ENCODE data around the gene GALNT10.

GALNT10 gene

DNA sequence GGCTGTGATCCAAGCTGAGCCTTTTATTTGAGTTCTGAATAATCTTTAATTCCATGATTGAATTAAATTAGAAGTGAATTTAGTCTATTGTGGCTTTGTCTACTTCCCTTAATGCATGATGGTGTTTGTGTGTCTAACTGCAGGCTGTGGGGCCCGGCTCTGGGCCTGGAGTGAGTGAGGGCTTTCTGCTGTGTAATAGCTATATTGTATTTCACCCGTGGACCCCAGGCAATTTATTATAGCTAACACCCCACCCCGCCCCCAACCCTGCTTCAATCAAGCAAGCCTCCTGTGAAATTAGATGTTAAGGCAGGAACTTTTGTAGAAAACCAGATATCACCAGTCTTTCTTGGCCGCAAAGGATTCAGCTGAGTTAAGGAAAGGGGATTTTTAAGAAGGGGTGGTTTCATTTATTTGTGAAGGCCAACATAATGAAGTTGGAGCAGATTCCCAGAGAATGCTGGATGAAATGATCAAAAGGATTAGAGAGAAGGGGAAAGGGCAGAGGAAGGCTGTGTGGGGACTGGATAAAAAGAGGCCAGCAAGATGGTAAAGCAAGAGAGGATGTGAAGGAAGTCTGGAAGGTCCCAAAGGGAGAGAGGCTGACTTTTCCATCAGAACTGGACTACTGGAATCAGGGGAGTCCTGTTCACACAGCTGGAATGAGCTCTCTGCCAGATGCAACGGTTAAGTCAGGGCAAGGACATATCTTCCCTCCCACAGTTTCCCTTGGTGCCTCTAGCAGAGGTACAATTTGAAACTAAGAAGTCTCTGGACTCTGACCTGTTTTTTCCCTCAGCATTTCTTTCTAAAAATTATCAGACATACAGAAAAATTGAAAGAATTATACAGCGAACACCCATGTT is 129.9 kb downstream of the GALNT10 start:
- no peaks in the 10 kb centered on the region for H3K27me3 ChIP-seq (ENCODE audit: insufficient read depth, low read length)
- no peak overlapping the region for H2AK5ac ChIP-seq (ENCODE audit: low read length)
- H3K4ac ChIP-seq (ENCODE audit: low read depth, low read length) = no peak overlapping the region
- no peak overlapping the region for H3K4me3 ChIP-seq (ENCODE audit: low read depth, low read length)
- no peak overlapping the region for H3K9ac ChIP-seq (ENCODE audit: low read length)
- H3K4me2 ChIP-seq (ENCODE audit: low read length) = no peak overlapping the region
- no peak overlapping the region for H3K14ac ChIP-seq (ENCODE audit: low read length)
- no peak overlapping the region for H4K91ac ChIP-seq (ENCODE audit: low read depth, low read length)
- no peak for DNase-seq
- H3K36me3 ChIP-seq (ENCODE audit: control insufficient read depth in 1 of 2, insufficient read depth in 2 of 2, low read length in 2 of 2) = peaks cover 14% of the 10 kb centered on the region in 2 experiments
- H4K8ac ChIP-seq (ENCODE audit: low read depth, low read length) = no peak overlapping the region
- no peak overlapping the region for H3K18ac ChIP-seq (ENCODE audit: low read length)
- peaks cover 7 to 10% of the 10 kb centered on the region in 2 experiments for H3K4me1 ChIP-seq (ENCODE audit: control insufficient read depth in 1 of 2, insufficient read depth in 2 of 2, low read length in 2 of 2)
- H3K23ac ChIP-seq (ENCODE audit: low read length) = no peak overlapping the region
- H4K12ac ChIP-seq (ENCODE audit: low read depth, low read length) = no peak overlapping the region
- no peak overlapping the region for H2BK12ac ChIP-seq (ENCODE audit: low read length)
- no peaks in the 10 kb centered on the region for H3K79me2 ChIP-seq (ENCODE audit: control insufficient read depth, insufficient read depth, low read length, poor library complexity)
- no peak overlapping the region for H2BK120ac ChIP-seq (ENCODE audit: insufficient read depth, low read length, poor library complexity)
- no CpG with 5 or more reads among the region's 6 CpGs for WGBS (ENCODE audit: extremely low coverage, insufficient coverage, insufficient read length)
- no peak overlapping the region for H3K27ac ChIP-seq (ENCODE audit: low read depth, low read length)
- H3K79me1 ChIP-seq (ENCODE audit: low read length) = peaks cover 5% of the 10 kb centered on the region
- H2BK5ac ChIP-seq (ENCODE audit: low read depth, low read length, poor library complexity) = no peak overlapping the region
- no peak overlapping the region for H2AFZ ChIP-seq (ENCODE audit: insufficient read depth, low read length, poor library complexity)
- no peaks in the 10 kb centered on the region for H3K9me3 ChIP-seq (ENCODE audit: insufficient read depth, low read depth, low read length)

DNA sequence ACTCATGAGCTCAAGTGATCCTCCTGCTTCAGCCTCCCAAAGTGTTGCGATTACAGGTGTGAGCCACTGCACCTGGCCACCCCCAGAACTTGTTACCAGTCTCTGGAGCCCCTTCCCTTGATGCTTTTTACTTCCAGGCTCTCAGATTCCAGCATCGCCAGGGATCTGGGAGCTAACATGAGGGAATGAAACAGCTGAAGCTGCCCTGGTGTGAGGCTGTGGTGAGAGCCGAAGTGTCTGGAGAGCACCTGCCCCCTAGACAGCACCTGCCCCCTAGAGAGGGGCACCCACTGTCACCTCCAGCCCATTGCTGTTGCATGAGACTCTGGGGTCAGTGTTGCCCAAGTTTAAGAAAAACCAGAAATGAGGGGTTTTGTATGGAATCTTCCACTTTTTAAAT is 131.0 kb downstream of the GALNT10 start:
- Histone ChIP-seq H3K18ac (ENCODE audit: low read length) (no peak overlapping the region), H3K4me1 (ENCODE audit: control insufficient read depth in 1 of 2, insufficient read depth in 2 of 2, low read length in 2 of 2) (peaks cover 0 to 5% of the 10 kb centered on the region in 2 experiments), H4K8ac (ENCODE audit: low read depth, low read length) (no peak overlapping the region), H3K27me3 (ENCODE audit: insufficient read depth, low read length) (no peaks in the 10 kb centered on the region), H3K4ac (ENCODE audit: low read depth, low read length) (no peak overlapping the region), H3K4me2 (ENCODE audit: low read length) (no peak overlapping the region), H2AFZ (ENCODE audit: insufficient read depth, low read length, poor library complexity) (no peak overlapping the region), H4K12ac (ENCODE audit: low read depth, low read length) (no peak overlapping the region), H2BK120ac (ENCODE audit: insufficient read depth, low read length, poor library complexity) (no peak overlapping the region), H3K79me2 (ENCODE audit: control insufficient read depth, insufficient read depth, low read length, poor library complexity) (no peaks in the 10 kb centered on the region), H3K9me3 (ENCODE audit: insufficient read depth, low read depth, low read length) (no peaks in the 10 kb centered on the region), H3K23ac (ENCODE audit: low read length) (no peak overlapping the region), H3K27ac (ENCODE audit: low read depth, low read length) (no peak overlapping the region), H3K9ac (ENCODE audit: low read length) (no peak overlapping the region), H3K14ac (ENCODE audit: low read length) (no peak overlapping the region), H3K36me3 (ENCODE audit: control insufficient read depth in 1 of 2, insufficient read depth in 2 of 2, low read length in 2 of 2) (peaks cover 10 to 11% of the 10 kb centered on the region in 2 experiments), H4K91ac (ENCODE audit: low read depth, low read length) (no peak overlapping the region), H2BK12ac (ENCODE audit: low read length) (no peak overlapping the region), H3K79me1 (ENCODE audit: low read length) (no peaks in the 10 kb centered on the region), H3K4me3 (ENCODE audit: low read depth, low read length) (no peak overlapping the region), H2BK5ac (ENCODE audit: low read depth, low read length, poor library complexity) (no peak overlapping the region), H2AK5ac (ENCODE audit: low read length) (no peak overlapping the region)
- no peak for DNase-seq
- WGBS (ENCODE audit: extremely low coverage, insufficient coverage, insufficient read length) = no CpG with 5 or more reads among the region's 3 CpGs

DNA sequence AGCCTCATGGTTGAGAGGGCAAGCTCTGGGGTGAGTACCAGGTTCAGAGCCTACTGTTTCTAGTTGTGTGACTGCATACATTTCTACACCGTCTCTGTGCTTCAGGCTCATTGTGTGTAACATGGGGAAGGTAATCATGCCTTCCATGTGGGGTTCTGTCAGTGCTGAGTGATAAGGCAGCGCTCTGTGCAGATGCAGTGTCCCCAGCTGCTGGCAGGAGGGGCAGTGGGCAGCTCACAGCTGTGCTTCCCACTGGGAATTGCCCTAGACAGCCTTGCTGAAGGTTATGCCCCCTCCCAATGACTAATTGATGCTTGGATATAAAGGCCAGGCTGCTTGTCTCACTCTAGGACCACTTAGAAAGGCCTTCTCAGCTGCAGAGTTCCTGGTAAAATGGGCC is 133.5 kb downstream of the GALNT10 start:
- H3K27ac ChIP-seq (ENCODE audit: low read depth, low read length) = no peak overlapping the region
- no peak overlapping the region for H4K91ac ChIP-seq (ENCODE audit: low read depth, low read length)
- H3K9ac ChIP-seq (ENCODE audit: low read length) = no peak overlapping the region
- H3K4me2 ChIP-seq (ENCODE audit: low read length) = no peak overlapping the region
- H3K18ac ChIP-seq (ENCODE audit: low read length) = no peak overlapping the region
- no peaks in the 10 kb centered on the region for H3K27me3 ChIP-seq (ENCODE audit: insufficient read depth, low read length)
- H3K14ac ChIP-seq (ENCODE audit: low read length) = no peak overlapping the region
- H2BK120ac ChIP-seq (ENCODE audit: insufficient read depth, low read length, poor library complexity) = no peak overlapping the region
- H3K4ac ChIP-seq (ENCODE audit: low read depth, low read length) = no peak overlapping the region
- H3K23ac ChIP-seq (ENCODE audit: low read length) = no peak overlapping the region
- H3K79me2 ChIP-seq (ENCODE audit: control insufficient read depth, insufficient read depth, low read length, poor library complexity) = no peaks in the 10 kb centered on the region
- H2BK5ac ChIP-seq (ENCODE audit: low read depth, low read length, poor library complexity) = no peak overlapping the region
- DNase-seq = no peak
- H3K4me3 ChIP-seq (ENCODE audit: low read depth, low read length) = no peak overlapping the region
- H2AK5ac ChIP-seq (ENCODE audit: low read length) = no peak overlapping the region
- no peaks in the 10 kb centered on the region for H3K79me1 ChIP-seq (ENCODE audit: low read length)
- no peaks in the 10 kb centered on the region for H3K9me3 ChIP-seq (ENCODE audit: insufficient read depth, low read depth, low read length)
- no CpG with 5 or more reads among the region's 2 CpGs for WGBS (ENCODE audit: extremely low coverage, insufficient coverage, insufficient read length)
- H3K36me3 ChIP-seq (ENCODE audit: control insufficient read depth in 1 of 2, insufficient read depth in 2 of 2, low read length in 2 of 2) = peaks cover 10 to 11% of the 10 kb centered on the region in 2 experiments
- no peak overlapping the region for H4K8ac ChIP-seq (ENCODE audit: low read depth, low read length)
- H4K12ac ChIP-seq (ENCODE audit: low read depth, low read length) = no peak overlapping the region
- H2BK12ac ChIP-seq (ENCODE audit: low read length) = no peak overlapping the region
- no peak overlapping the region for H2AFZ ChIP-seq (ENCODE audit: insufficient read depth, low read length, poor library complexity)
- peaks cover 0 to 5% of the 10 kb centered on the region in 2 experiments for H3K4me1 ChIP-seq (ENCODE audit: control insufficient read depth in 1 of 2, insufficient read depth in 2 of 2, low read length in 2 of 2)

DNA sequence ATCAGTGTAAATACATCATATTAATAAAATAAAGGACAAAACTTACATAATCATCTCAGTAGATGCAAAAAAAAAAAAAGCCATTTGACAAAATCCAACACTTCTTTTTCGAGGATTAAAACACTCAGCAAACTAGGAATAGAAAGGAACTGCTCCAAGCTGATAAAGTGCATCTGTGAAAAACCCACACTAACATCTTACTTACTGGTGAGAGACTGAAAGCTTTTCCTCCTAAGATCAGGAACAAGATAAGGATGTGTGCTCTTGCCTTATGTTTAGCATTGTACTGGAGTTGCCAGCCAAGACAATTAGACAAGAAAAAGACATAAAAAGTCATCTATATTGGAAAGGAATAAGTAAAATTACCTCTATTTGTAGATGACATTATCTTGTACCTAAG is 135.0 kb downstream of the GALNT10 start:
- H2BK120ac ChIP-seq (ENCODE audit: insufficient read depth, low read length, poor library complexity) = no peak overlapping the region
- no peak overlapping the region for H2BK5ac ChIP-seq (ENCODE audit: low read depth, low read length, poor library complexity)
- no peaks in the 10 kb centered on the region for H3K79me2 ChIP-seq (ENCODE audit: control insufficient read depth, insufficient read depth, low read length, poor library complexity)
- no peak overlapping the region for H3K27ac ChIP-seq (ENCODE audit: low read depth, low read length)
- no peak overlapping the region for H2AFZ ChIP-seq (ENCODE audit: insufficient read depth, low read length, poor library complexity)
- no peak overlapping the region for H3K23ac ChIP-seq (ENCODE audit: low read length)
- H3K4me1 ChIP-seq (ENCODE audit: control insufficient read depth in 1 of 2, insufficient read depth in 2 of 2, low read length in 2 of 2) = peaks cover 0 to 5% of the 10 kb centered on the region in 2 experiments
- H3K14ac ChIP-seq (ENCODE audit: low read length) = no peak overlapping the region
- no CpG with 5 or more reads among the region's 1 CpG for WGBS (ENCODE audit: extremely low coverage, insufficient coverage, insufficient read length)
- no peaks in the 10 kb centered on the region for H3K27me3 ChIP-seq (ENCODE audit: insufficient read depth, low read length)
- no peak overlapping the region for H4K12ac ChIP-seq (ENCODE audit: low read depth, low read length)
- H3K36me3 ChIP-seq (ENCODE audit: control insufficient read depth in 1 of 2, insufficient read depth in 2 of 2, low read length in 2 of 2) = peaks cover 16 to 21% of the 10 kb centered on the region in 2 experiments
- H4K8ac ChIP-seq (ENCODE audit: low read depth, low read length) = no peak overlapping the region
- H3K4me2 ChIP-seq (ENCODE audit: low read length) = no peak overlapping the region
- no peak overlapping the region for H3K4me3 ChIP-seq (ENCODE audit: low read depth, low read length)
- no peak overlapping the region for H2AK5ac ChIP-seq (ENCODE audit: low read length)
- no peaks in the 10 kb centered on the region for H3K9me3 ChIP-seq (ENCODE audit: insufficient read depth, low read depth, low read length)
- H3K9ac ChIP-seq (ENCODE audit: low read length) = no peak overlapping the region
- no peak for DNase-seq
- no peak overlapping the region for H3K18ac ChIP-seq (ENCODE audit: low read length)
- no peak overlapping the region for H4K91ac ChIP-seq (ENCODE audit: low read depth, low read length)
- H3K4ac ChIP-seq (ENCODE audit: low read depth, low read length) = no peak overlapping the region
- H3K79me1 ChIP-seq (ENCODE audit: low read length) = no peaks in the 10 kb centered on the region
- no peak overlapping the region for H2BK12ac ChIP-seq (ENCODE audit: low read length)
